ENCODE measurements around the gene NFIC.
"Not testable (repeated sequence)": the region's sequence is repeated elsewhere in the genome, so short reads cannot be mapped to it uniquely, and the experiment has no call there.

NFIC gene

GRCh38 chr19:3325451-3325850 lies 40.9 kb upstream of the NFIC start:
- Histone ChIP-seq H3K27me3 (ENCODE audit: insufficient read depth, low read length) (peaks cover 12% of the 10 kb centered on the region), H3K9ac (ENCODE audit: low read depth, low read length) (no peak overlapping the region), H3K4me1 (ENCODE audit: insufficient read depth, low read length) (no peaks in the 10 kb centered on the region), H3K4me3 (ENCODE audit: low read length) (no peak overlapping the region), H3K27ac (ENCODE audit: low read depth, low read length) (no peak overlapping the region), H3K36me3 (ENCODE audit: insufficient read depth, low read length) (no peaks in the 10 kb centered on the region), H3K9me3 (ENCODE audit: insufficient read depth, low read depth, low read length) (no peaks in the 10 kb centered on the region)
- 90% methylated on average over 1 of the region's 1 CpG for WGBS

GRCh38 chr19:3328743-3329142 lies 37.6 kb upstream of the NFIC start:
- H3K27me3 ChIP-seq (ENCODE audit: insufficient read depth, low read length), result peaks cover 20% of the 10 kb centered on the region
- no peak overlapping the region for H3K9ac ChIP-seq (ENCODE audit: low read depth, low read length)
- no peaks in the 10 kb centered on the region for H3K4me1 ChIP-seq (ENCODE audit: insufficient read depth, low read length)
- no peaks in the 10 kb centered on the region for H3K36me3 ChIP-seq (ENCODE audit: insufficient read depth, low read length)
- no peak overlapping the region for H3K4me3 ChIP-seq (ENCODE audit: low read length)
- WGBS, result 93% methylated on average over 3 of the region's 3 CpGs
- H3K9me3 ChIP-seq (ENCODE audit: insufficient read depth, low read depth, low read length), result no peaks in the 10 kb centered on the region
- H3K27ac ChIP-seq (ENCODE audit: low read depth, low read length), result no peak overlapping the region

- Histone ChIP-seq H3K27me3 (ENCODE audit: insufficient read depth, low read length) (peaks cover 20% of the 10 kb centered on the region), H3K4me1 (ENCODE audit: insufficient read depth, low read length) (no peaks in the 10 kb centered on the region), H3K9ac (ENCODE audit: low read depth, low read length) (no peak overlapping the region), H3K27ac (ENCODE audit: low read depth, low read length) (no peak overlapping the region), H3K36me3 (ENCODE audit: insufficient read depth, low read length) (no peaks in the 10 kb centered on the region), H3K4me3 (ENCODE audit: low read length) (no peak overlapping the region), H3K9me3 (ENCODE audit: insufficient read depth, low read depth, low read length) (no peaks in the 10 kb centered on the region)
- 85% methylated on average over 9 of the region's 9 CpGs for WGBS
These were observed 36.3 kb upstream of the NFIC start for GRCh38 chr19:3330047-3330446.

- not testable (repeated sequence) for H3K9me3 ChIP-seq (ENCODE audit: insufficient read depth, low read depth, low read length)
These were observed 34.2 kb upstream of the NFIC start for GRCh38 chr19:3332232-3332631.

GRCh38 chr19:3333020-3333583 lies 33.3 kb upstream of the NFIC start:
- no peak overlapping the region for H3K4me3 ChIP-seq (ENCODE audit: low read length)
- no peak overlapping the region for H3K27ac ChIP-seq (ENCODE audit: low read depth, low read length)
- no peaks in the 10 kb centered on the region for H3K9me3 ChIP-seq (ENCODE audit: insufficient read depth, low read depth, low read length)
- WGBS, result 42% methylated on average over 4 of the region's 4 CpGs
- no peaks in the 10 kb centered on the region for H3K4me1 ChIP-seq (ENCODE audit: insufficient read depth, low read length)
- H3K36me3 ChIP-seq (ENCODE audit: insufficient read depth, low read length), result no peaks in the 10 kb centered on the region
- H3K27me3 ChIP-seq (ENCODE audit: insufficient read depth, low read length), result peaks cover 23% of the 10 kb centered on the region
- no peak overlapping the region for H3K9ac ChIP-seq (ENCODE audit: low read depth, low read length)

More at GRCh38 chr19:3332232-3332631, 34.2 kb upstream of the NFIC start:
- H3K4me1 ChIP-seq (ENCODE audit: insufficient read depth, low read length); H3K36me3 ChIP-seq (ENCODE audit: insufficient read depth, low read length); H3K9ac ChIP-seq (ENCODE audit: low read depth, low read length); H3K4me3 ChIP-seq (ENCODE audit: low read length); H3K27ac ChIP-seq (ENCODE audit: low read depth, low read length): not testable (repeated sequence)
- WGBS, result no CpG with 5 or more reads among the region's 1 CpG
- H3K27me3 ChIP-seq (ENCODE audit: insufficient read depth, low read length), result peaks cover 23% of the 10 kb centered on the region

- WGBS, result 81% methylated on average over 7 of the region's 8 CpGs
- Histone ChIP-seq H3K27me3 (ENCODE audit: insufficient read depth, low read length) (peaks cover 23% of the 10 kb centered on the region), H3K27ac (ENCODE audit: low read depth, low read length) (no peak overlapping the region), H3K4me1 (ENCODE audit: insufficient read depth, low read length) (no peaks in the 10 kb centered on the region), H3K4me3 (ENCODE audit: low read length) (no peak overlapping the region), H3K36me3 (ENCODE audit: insufficient read depth, low read length) (no peaks in the 10 kb centered on the region), H3K9ac (ENCODE audit: low read depth, low read length) (no peak overlapping the region), H3K9me3 (ENCODE audit: insufficient read depth, low read depth, low read length) (no peaks in the 10 kb centered on the region)
These were observed 32.7 kb upstream of the NFIC start for GRCh38 chr19:3333662-3334061.

GRCh38 chr19:3334749-3335430 lies 31.5 kb upstream of the NFIC start:
- not testable (repeated sequence) for H3K9me3 ChIP-seq (ENCODE audit: insufficient read depth, low read depth, low read length); H3K4me1 ChIP-seq (ENCODE audit: insufficient read depth, low read length); H3K9ac ChIP-seq (ENCODE audit: low read depth, low read length); H3K4me3 ChIP-seq (ENCODE audit: low read length); H3K27ac ChIP-seq (ENCODE audit: low read depth, low read length); H3K36me3 ChIP-seq (ENCODE audit: insufficient read depth, low read length)
- H3K27me3 ChIP-seq (ENCODE audit: insufficient read depth, low read length), result peaks cover 23% of the 10 kb centered on the region
- 88% methylated on average over 7 of the region's 8 CpGs for WGBS

GRCh38 chr19:3335431-3336350 lies 30.7 kb upstream of the NFIC start:
- Histone ChIP-seq H3K4me1 (ENCODE audit: insufficient read depth, low read length) (no peaks in the 10 kb centered on the region), H3K27me3 (ENCODE audit: insufficient read depth, low read length) (peaks cover 19% of the 10 kb centered on the region; the same call in 1 of the 2 replicates), H3K36me3 (ENCODE audit: insufficient read depth, low read length) (no peaks in the 10 kb centered on the region), H3K9ac (ENCODE audit: low read depth, low read length) (no peak overlapping the region), H3K27ac (ENCODE audit: low read depth, low read length) (no peak overlapping the region), H3K9me3 (ENCODE audit: insufficient read depth, low read depth, low read length) (no peaks in the 10 kb centered on the region), H3K4me3 (ENCODE audit: low read length) (no peak overlapping the region)
- 76% methylated on average over 15 of the region's 15 CpGs for WGBS

- Histone ChIP-seq H3K9me3 (ENCODE audit: insufficient read depth, low read depth, low read length) (no peaks in the 10 kb centered on the region), H3K36me3 (ENCODE audit: insufficient read depth, low read length) (no peaks in the 10 kb centered on the region), H3K27me3 (ENCODE audit: insufficient read depth, low read length) (peaks cover 16% of the 10 kb centered on the region; the same call in 1 of the 2 replicates), H3K27ac (ENCODE audit: low read depth, low read length) (no peak overlapping the region), H3K4me3 (ENCODE audit: low read length) (no peak overlapping the region), H3K9ac (ENCODE audit: low read depth, low read length) (no peak overlapping the region), H3K4me1 (ENCODE audit: insufficient read depth, low read length) (no peaks in the 10 kb centered on the region)
- 76% methylated on average over 5 of the region's 5 CpGs for WGBS
These were observed 30.1 kb upstream of the NFIC start for GRCh38 chr19:3336351-3336679.

- WGBS, result 79% methylated on average over 21 of the region's 22 CpGs
- no peak overlapping the region for H3K9ac ChIP-seq (ENCODE audit: low read depth, low read length)
- H3K27ac ChIP-seq (ENCODE audit: low read depth, low read length), result no peak overlapping the region
- H3K36me3 ChIP-seq (ENCODE audit: insufficient read depth, low read length), result no peaks in the 10 kb centered on the region
- no peaks in the 10 kb centered on the region for H3K4me1 ChIP-seq (ENCODE audit: insufficient read depth, low read length)
- H3K4me3 ChIP-seq (ENCODE audit: low read length), result no peak overlapping the region
- peaks cover 13% of the 10 kb centered on the region; the same call in 1 of the 2 replicates for H3K27me3 ChIP-seq (ENCODE audit: insufficient read depth, low read length)
- no peaks in the 10 kb centered on the region for H3K9me3 ChIP-seq (ENCODE audit: insufficient read depth, low read depth, low read length)
These were observed 29.5 kb upstream of the NFIC start for GRCh38 chr19:3336680-3337523.
